ENCODE data around the gene CNNM3.

GRCh38 chr2:96815326-96816126 is 542 bp upstream of the CNNM3 start:
- TF ChIP-seq, protein P1, sequence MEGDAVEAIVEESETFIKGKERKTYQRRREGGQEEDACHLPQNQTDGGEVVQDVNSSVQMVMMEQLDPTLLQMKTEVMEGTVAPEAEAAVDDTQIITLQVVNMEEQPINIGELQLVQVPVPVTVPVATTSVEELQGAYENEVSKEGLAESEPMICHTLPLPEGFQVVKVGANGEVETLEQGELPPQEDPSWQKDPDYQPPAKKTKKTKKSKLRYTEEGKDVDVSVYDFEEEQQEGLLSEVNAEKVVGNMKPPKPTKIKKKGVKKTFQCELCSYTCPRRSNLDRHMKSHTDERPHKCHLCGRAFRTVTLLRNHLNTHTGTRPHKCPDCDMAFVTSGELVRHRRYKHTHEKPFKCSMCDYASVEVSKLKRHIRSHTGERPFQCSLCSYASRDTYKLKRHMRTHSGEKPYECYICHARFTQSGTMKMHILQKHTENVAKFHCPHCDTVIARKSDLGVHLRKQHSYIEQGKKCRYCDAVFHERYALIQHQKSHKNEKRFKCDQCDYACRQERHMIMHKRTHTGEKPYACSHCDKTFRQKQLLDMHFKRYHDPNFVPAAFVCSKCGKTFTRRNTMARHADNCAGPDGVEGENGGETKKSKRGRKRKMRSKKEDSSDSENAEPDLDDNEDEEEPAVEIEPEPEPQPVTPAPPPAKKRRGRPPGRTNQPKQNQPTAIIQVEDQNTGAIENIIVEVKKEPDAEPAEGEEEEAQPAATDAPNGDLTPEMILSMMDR (IDR thresholded peaks at IDR 0.05): no peak
- TF ChIP-seq POLR2A (IDR thresholded peaks at IDR 0.05): no peak

All from adrenal gland (tissue), 5 donors.